Endothelial cell of umbilical vein (primary cell): ENCODE data around the gene DGCR2.

Experiments used
- CTCF ChIP-seq, 2 donors: IDR thresholded peaks; 1 replicate in 1 of 2; 2 replicates in 1 of 2; pipeline ENCODE4 v1.5.1; 2011; ENCODE audit warnings: low read length in 2 of 2, mild to moderate bottlenecking in 2 of 2, moderate library complexity in 2 of 2, control low read depth in 1 of 2, inconsistent platforms in 1 of 2, low read depth in 1 of 2; ENCODE audit not compliant: insufficient read depth in 1 of 2; ENCODE audit errors: extremely low read depth in 1 of 2
- EZH2 ChIP-seq: IDR thresholded peaks from 2 replicates; pipeline ENCODE4 v1.6.1; 2012; ENCODE audit warnings: borderline replicate concordance, low read depth, mild to moderate bottlenecking, moderate library complexity, low read length, inconsistent platforms; ENCODE audit not compliant: severe bottlenecking
- GATA2 ChIP-seq: IDR thresholded peaks from 2 replicates; pipeline ENCODE4 v1.7.0; 2011; ENCODE audit warnings: low read depth, mild to moderate bottlenecking, moderate library complexity, mixed read lengths, low read length; ENCODE audit not compliant: insufficient read length, insufficient read depth
- MYC ChIP-seq: IDR thresholded peaks from one replicate; pipeline ENCODE4 v1.6.1; 2011; ENCODE audit warnings: mild to moderate bottlenecking, low read depth, low read length
- POLR2A ChIP-seq: IDR thresholded peaks from 2 replicates; pipeline ENCODE4 v1.6.1; 2012; ENCODE audit warnings: low read depth, mild to moderate bottlenecking, control low read depth, low read length
- POLR2AphosphoS5 ChIP-seq: IDR thresholded peaks from 2 replicates; pipeline ENCODE4 v1.6.1; 2012; ENCODE audit warnings: low read depth, mild to moderate bottlenecking, control low read depth, low read length, moderate library complexity; ENCODE audit not compliant: insufficient read depth
- TF ChIP-seq, protein P1 (sequence below): IDR thresholded peaks from 2 replicates; pipeline ENCODE4 v1.6.1; 2011; ENCODE audit not compliant: insufficient read depth, insufficient read length

DNA sequence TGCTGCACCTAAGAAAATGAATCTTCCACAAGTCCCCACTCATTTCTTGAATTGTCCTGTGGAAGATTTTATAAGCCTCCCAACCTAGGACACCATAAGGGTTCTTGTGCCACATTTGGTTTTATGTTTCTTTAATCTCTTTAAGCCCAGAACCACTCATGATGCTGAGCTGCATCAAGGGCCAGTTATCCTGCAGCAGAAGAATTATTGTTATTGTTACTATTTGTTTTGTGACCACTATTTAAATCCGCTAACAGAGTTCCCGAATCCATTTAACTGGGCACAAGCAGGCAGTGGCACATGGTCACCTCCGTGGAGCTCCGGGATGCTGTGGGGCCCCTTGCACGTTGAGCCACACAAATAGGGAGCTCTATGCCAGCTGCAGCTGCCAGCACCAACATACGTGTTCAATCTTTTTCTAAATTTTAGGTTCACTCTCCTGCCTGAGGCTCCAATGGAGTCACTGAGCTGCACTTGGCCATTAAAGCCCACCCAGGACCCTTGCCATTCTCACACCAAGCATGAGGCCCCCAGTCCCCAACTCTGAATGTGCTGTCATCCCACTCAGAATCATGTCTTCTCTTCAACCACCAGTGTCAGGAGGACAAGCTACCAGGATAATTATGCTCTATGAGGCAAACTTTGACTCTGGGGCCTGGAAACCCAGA, 60.6 kb downstream of the DGCR2 start:
- TF ChIP-seq CTCF (IDR thresholded peaks at IDR 0.05; ENCODE audit: extremely low read depth in 1 of 2, insufficient read depth in 1 of 2, low read depth in 1 of 2, low read length in 2 of 2), result no peak
- no peak for TF ChIP-seq POLR2AphosphoS5
- TF ChIP-seq, protein P1, sequence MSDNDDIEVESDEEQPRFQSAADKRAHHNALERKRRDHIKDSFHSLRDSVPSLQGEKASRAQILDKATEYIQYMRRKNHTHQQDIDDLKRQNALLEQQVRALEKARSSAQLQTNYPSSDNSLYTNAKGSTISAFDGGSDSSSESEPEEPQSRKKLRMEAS, result no peak
- no peak for TF ChIP-seq MYC
- TF ChIP-seq POLR2A, result no peak
- no peak for TF ChIP-seq EZH2
- TF ChIP-seq GATA2, result no peak
